GM19467 (cell line): Measurements from ENCODE around the gene KCNT1.

Experiments
- ATAC-seq: cut with Tn5 transposase; IDR thresholded peaks from one replicate; pipeline ENCODE4 v1.9.1; 2021; ENCODE audit warnings: mild to moderate bottlenecking, moderate library complexity; ENCODE audit not compliant: unreplicated experiment

Gene KCNT1

GRCh38 chr9:135777623-135778177 is 75.7 kb downstream of the KCNT1 start:
- ATAC-seq, result no peak

GRCh38 chr9:135778421-135778820 is 76.4 kb downstream of the KCNT1 start:
- no peak for ATAC-seq

DNA sequence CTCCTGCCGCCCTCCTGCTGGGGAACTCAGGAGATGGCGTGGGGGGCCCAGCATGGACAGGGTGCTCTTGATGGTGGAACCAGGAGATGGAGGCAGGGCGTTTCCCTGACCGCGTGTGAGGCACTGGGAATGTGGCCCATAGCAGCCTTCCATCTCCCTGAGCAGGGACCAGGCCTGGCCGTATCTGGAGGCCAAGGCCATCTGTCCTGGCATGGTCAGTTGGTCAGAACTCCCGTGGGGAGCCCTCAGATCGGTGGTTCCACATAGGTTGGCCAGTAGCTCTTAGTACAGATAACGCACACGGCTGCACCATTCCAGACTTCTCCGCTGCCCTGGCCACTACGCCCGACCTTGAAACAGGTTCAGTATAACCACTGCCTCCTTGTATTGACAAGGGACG is 77.6 kb downstream of the KCNT1 start:
- ATAC-seq, result no peak

- ATAC-seq, result no peak
These were observed 78.1 kb downstream of the KCNT1 start for GRCh38 chr9:135780086-135780485.

GRCh38 chr9:135780626-135781025 is 78.6 kb downstream of the KCNT1 start:
- ATAC-seq, result no peak

GRCh38 chr9:135782946-135783345 is 81.0 kb downstream of the KCNT1 start:
- ATAC-seq, result no peak

DNA sequence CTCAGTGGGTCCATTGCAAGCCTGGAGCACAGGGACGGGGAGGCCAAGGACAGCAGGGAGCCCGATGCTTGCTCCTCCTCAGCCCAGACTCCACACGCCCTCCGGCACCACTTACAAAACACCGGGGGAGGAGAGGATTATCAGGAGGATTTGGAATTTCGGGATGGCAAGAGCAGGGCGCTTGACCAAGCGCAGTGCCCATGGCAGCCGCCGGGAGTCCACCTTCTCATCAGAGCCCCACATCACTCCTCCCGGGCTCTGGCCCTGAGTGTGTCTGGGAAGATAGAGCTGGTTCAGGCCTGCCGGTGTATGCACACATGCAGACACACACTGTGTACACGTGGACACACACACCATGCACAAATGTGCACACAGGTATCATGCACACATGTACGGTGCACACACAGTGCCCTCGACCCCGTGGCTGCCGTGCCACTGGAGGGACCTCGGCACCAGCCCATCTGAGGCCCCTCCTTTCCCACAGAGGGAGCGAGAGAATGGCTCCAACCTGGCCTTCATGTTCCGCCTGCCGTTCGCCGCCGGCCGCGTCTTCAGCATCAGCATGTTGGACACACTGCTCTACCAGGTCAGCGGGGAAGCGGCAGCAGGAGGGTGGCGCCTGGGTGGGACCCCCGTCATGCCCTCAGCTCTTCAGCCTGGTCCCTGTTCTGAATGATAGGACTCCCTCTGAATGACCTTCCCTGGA is 81.7 kb downstream of the KCNT1 start:
- ATAC-seq, result no peak

DNA sequence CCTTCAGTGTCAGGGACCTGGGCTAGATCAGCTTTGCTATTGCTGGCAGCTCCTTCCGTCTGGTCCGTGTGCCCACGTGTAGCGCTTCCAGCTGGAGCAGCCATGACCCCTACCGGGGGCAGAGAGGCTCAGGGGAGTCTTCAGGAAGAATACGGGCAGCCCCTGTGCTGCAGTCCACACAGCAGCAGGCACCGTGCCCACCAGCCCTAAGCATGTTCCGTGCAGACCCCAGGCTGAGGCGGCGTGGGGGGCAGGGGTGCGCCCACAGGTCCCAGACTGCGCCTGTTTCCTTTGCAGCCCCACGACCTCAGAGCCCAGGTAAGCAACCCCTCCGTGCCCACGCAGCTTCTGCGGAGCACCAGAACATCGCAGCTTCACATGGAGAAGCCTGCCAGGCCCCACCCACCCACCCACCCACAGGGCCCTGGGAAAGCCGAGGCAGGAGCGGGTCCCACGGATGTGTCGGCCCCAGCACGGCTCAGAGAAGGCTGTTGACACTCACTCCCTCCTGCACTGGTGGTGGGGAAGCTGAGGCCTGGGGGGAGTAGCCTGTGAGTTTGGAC is 83.1 kb downstream of the KCNT1 start:
- no peak for ATAC-seq

GRCh38 chr9:135786146-135786690 is 84.2 kb downstream of the KCNT1 start:
- no peak for ATAC-seq

DNA sequence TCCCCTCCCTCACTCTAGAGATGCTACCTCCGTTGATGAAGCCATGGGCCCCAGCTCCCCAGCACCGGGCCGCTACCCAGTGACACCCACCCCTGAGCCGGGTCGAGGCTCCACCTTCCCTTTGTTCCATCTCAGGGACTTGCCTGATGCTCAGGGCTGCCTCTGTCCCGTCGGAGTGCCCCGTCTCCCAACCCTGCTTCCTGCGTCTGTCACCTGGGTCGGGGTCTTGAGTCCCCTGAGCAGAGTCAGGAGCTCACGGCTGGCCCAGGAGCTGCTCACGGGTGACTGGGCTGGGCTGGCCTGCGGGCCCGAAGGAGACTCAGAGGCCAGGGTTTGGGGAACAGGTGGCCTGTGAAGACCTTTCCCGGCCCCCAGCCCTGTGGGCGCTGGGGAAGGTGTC is 85.3 kb downstream of the KCNT1 start:
- no peak for ATAC-seq

DNA sequence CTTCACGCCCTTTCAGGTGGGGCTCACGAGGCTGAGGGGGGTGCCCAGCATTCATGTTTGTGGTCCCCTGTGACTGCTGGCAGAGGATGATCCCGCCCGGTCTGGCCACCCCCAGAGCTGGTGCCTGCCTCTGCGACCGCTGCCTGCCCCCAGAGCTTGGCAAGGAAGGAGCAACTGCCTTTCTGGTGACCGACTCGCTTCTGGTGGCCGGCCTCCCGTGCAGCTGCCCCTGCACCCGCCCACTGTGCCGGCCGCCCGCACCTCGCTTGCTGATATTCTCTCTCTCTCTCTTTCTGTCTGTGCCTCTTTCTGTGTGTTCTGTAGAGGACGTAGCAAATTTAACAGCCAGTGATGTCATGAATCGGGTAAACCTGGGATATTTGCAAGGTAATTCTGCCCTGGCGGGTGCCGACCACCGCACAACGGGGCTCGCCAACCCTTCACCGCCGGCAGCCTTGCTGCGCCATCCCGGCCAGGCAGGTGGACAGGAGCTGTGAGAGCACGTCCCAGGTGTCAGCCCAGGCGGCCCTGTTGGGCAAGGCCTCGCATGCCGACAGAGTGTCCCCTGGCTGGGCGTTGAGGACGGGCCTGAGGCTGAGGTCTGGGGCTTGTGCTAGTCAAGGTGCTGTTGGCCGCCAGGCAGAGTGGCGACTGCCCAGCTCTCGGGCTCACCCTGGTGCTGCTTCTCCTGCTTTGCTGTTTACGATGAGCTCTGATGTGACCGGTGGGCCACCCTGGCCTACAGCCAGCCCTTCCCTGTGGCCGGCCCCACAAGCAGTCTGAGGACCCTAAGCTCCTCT is 86.0 kb downstream of the KCNT1 start:
- ATAC-seq, result no peak

GRCh38 chr9:135788576-135789300 is 86.8 kb downstream of the KCNT1 start:
- ATAC-seq, result no peak

DNA sequence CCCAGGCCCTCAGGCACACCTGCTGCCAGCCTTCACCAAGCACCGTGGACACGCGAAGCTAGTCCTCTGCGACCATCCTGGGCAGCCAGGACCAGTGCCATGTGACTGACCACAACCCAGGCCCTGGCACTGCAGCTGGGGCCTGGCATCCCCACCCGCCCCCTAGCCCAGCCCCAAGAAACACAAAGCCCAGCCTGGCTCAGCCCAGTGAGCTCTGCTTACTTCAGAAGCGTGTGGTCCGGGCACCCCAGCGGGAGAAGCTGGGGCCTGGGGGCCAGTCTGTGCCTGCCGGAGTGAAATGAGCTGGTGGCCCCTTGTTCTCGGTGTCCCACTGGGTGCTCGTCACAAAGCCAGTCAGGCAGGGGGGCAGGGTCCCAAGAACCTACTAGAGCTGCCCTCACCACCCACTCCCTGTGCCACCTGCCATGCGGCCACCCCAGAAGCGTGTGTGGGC is 87.9 kb downstream of the KCNT1 start:
- no peak for ATAC-seq

DNA sequence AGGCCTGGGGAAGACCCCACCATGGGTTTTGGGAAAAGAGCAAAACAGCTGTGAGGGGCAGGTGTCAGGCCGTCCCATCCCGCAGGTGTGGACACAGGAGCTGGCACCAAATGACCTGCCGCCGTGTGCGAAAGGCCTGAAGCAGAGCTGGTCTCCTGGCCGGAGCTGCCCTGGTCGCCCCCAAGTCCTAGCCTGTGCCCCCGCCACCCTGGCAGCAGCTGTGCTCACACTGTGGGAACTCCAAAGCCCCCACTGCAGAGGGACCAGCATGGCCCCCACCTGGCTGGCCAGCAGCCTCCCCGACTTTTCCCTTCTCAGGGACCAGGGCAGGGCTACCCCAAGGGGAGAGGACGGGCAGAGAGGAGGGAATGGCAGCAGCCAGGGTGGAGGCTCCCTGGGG is 88.4 kb downstream of the KCNT1 start:
- ATAC-seq, result no peak

DNA sequence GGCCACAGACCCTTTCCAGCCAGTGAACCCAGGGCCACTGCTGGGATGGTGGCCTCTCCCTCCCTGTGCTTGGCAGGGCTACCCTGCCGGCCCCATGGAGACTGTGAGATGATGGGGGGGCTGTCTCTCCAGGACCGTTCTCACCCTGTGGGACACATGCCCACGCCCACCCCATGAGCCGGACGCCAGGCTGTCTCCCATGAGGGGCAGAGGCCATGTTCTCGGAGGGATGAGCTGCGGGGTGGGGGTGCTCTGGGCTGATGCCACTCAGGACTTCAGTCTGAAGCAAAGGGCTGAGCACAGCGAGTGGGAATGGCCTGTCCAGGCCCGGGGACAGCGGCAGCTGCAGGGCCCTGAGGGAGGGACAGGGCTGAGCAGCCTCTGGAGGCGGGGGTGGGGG is 88.9 kb downstream of the KCNT1 start:
- no peak for ATAC-seq

DNA sequence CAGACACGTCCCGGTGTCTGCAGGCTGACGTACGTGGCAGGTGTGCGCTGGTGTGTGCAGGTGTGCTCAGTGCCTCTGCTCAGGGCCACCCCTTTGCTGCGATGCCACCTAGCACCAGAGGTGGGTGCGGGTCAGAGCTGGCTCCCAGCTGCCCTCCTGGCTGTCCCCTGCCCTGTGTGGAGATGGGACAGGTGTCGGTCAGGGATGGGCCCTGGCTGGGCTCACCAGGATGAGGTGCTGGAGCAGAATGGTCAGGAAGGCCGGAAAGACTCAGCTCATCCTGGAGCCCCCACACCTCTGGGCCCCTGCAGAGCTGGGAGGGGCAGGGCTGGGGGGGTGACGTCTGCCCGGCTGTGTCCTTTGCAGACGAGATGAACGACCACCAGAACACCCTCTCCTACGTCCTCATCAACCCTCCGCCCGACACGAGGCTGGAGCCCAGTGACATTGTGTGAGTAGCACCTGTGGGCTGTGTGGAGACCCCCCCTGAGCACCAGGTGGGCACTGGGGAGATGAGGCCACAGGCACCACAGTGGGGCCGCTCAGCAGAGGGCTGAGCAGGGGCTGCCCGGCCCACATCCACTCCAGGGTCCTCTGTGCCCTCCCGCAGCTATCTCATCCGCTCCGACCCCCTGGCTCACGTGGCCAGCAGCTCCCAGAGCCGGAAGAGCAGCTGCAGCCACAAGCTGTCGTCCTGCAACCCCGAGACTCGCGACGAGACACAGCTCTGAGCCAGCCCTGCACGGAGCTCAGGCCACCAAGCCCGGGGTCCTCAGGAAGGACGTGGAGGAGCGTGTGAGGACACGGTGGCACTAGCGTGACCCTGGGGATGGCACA is 89.7 kb downstream of the KCNT1 start:
- no peak for ATAC-seq

DNA sequence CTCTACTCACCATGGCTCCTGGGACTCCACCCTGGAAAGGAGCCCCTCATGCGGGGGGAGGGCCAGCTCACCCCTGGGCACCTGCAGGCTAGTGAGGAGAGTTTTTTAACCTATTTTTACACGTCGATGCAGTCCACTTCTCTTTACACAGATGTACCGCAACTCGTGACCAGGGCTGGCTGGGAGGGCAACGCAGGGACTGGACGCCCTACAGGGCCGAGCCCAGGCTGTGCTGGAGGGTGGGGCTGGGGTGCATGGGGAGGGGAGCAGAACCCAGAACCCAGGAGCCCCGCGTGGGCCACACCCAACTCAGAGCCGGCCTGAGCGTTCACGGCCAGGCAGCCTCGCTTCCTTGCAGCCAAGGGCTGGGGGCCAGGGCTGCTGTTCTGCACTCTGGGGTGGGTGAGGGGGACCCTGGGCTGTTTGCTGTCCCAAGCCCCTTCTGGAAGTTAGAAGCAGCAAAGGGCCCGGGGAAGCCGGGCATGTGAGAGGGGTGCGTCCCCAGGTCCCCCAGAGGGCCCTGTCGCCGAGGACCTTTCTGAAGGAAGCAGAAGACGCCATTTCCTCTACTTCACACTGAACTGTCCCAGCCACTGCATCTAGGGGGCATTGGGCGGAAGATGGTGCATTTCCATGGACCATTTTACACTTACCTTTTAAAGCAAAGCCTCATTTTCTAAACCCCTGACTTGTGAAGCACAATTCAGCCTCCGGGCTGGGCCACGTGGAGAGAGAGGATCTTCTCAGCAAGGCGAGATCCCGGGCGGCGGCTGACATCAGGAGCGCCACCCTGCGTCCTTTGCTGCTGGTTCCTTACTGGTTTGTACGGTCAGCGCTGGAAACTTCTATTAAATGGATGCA is 90.5 kb downstream of the KCNT1 start:
- no peak for ATAC-seq

DNA sequence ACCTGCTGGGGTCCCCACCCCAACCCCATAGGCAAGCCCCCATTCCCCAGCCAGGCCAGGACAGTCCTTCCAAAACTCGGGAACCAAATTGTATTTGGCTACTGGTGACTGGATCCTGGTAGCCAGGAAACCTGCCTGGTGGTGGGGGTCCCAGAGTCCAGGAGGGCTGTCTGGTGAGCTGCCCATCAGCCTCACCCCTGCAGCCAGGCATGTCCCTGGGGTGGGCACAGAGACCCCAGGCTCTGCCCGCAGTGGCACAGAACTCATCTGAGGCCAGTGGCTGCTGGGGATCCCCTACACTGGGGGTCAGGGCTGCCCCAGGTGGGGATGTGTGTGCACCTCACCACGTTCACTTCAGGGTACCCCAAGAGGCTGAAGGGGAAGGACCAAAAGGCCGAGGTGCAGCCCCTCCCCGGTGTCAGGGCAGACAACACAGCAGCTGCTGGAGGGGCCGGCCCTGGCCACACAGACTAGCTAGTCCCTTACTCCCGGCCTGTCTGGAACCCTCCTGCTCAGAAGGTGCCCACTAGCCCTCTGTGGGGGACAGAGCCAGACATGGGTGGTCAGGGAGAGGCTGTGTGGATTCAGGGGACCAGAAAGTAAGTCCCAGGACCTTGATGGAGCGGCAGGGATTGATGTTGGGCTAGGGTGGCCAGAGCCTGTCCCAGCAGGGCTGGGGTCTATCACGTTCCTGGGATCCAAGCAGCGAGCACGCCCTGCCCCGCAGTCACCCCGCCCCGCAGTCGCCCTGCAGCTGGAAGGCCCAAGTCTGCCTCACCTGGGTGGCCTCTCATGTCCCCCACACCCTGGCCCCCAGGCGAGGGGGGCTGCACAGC is 91.5 kb downstream of the KCNT1 start:
- no peak for ATAC-seq
